ENCODE results near the gene KREMEN1.

Gene KREMEN1

GRCh38 chr22:29151316-29151715, 78.5 kb downstream of the KREMEN1 start:
- no peak for DNase-seq

- DNase-seq, result peak; percentile 41
These were observed 79.5 kb downstream of the KREMEN1 start for GRCh38 chr22:29152045-29152953.

- no peak for DNase-seq
These were observed 80.3 kb downstream of the KREMEN1 start for GRCh38 chr22:29152954-29153719.

- peak; percentile 66 for DNase-seq
These were observed 81.7 kb downstream of the KREMEN1 start for GRCh38 chr22:29154364-29155048.

- no peak for DNase-seq
These were observed 83.1 kb downstream of the KREMEN1 start for GRCh38 chr22:29155966-29156365.

- DNase-seq, result peak; percentile 12
These were observed 83.7 kb downstream of the KREMEN1 start for GRCh38 chr22:29156507-29156906.

- no peak for DNase-seq
These were observed 85.1 kb downstream of the KREMEN1 start for GRCh38 chr22:29157759-29158535.

GRCh38 chr22:29158546-29158945, 85.7 kb downstream of the KREMEN1 start:
- DNase-seq, result no peak

- no peak for DNase-seq
These were observed 91.0 kb downstream of the KREMEN1 start for GRCh38 chr22:29163808-29164207.

GRCh38 chr22:29165321-29166060, 92.7 kb downstream of the KREMEN1 start:
- DNase-seq, result no peak

- no peak for DNase-seq
These were observed 93.3 kb downstream of the KREMEN1 start for GRCh38 chr22:29166180-29166579.

- no peak for DNase-seq
These were observed 94.4 kb downstream of the KREMEN1 start for GRCh38 chr22:29167032-29167911.

- DNase-seq, result no peak
These were observed 98.9 kb downstream of the KREMEN1 start for GRCh38 chr22:29171721-29172120.

GRCh38 chr22:29172216-29172615, 99.4 kb downstream of the KREMEN1 start:
- no peak for DNase-seq

- DNase-seq, result no peak
These were observed 102.5 kb downstream of the KREMEN1 start for GRCh38 chr22:29175312-29175835.

GRCh38 chr22:29183971-29184848, 111.4 kb downstream of the KREMEN1 start:
- no peak for DNase-seq

- no peak for DNase-seq
These were observed 112.1 kb downstream of the KREMEN1 start for GRCh38 chr22:29184849-29185490.

GRCh38 chr22:29186302-29186701, 113.5 kb downstream of the KREMEN1 start:
- no peak for DNase-seq

GRCh38 chr22:29187831-29188230, 115.0 kb downstream of the KREMEN1 start:
- peak; percentile 15 for DNase-seq
